SJSA1 (cell line): ENCODE data around the gene GABPB1. TPM values are rescaled to one million over a fixed set of nuclear protein-coding genes. Genes with fewer than 3 reads are reported as not detected.
A peak's percentile ranks its signal among the peaks of the same experiment; 100 is the strongest.

Source experiments
- DNase-seq, 2 experiments: peaks; one replicate each; pipeline ENCODE4 v3.0.0-alpha.2; 2015 to 2020; ENCODE audit warnings: low spot score in 2 of 2, low read depth in 1 of 2
- H3K27ac ChIP-seq: fragments of 250-450 bp; sonication (Bioruptor Pico); 2 replicates; pipeline ENCODE4 v1.5.1; 2020; ENCODE audit warnings: mild to moderate bottlenecking, moderate library complexity
- H3K27me3 ChIP-seq: fragments of 250-450 bp; sonication (Bioruptor Pico); replicated peaks from 2 replicates; pipeline ENCODE4 v1.5.1; 2020; ENCODE audit warnings: mild to moderate bottlenecking, moderate library complexity
- H3K36me3 ChIP-seq: fragments of 250-450 bp; sonication (Bioruptor Pico); 2 replicates; pipeline ENCODE4 v1.5.1; 2020; ENCODE audit warnings: mild to moderate bottlenecking
- H3K4me1 ChIP-seq: fragments of 250-450 bp; sonication (Bioruptor Pico); replicated peaks from 2 replicates; pipeline ENCODE4 v1.6.1; 2021; ENCODE audit warnings: mild to moderate bottlenecking
- H3K4me3 ChIP-seq: fragments of 250-450 bp; sonication (Bioruptor Pico); 2 replicates; pipeline ENCODE4 v1.5.1; 2020; ENCODE audit warnings: mild to moderate bottlenecking
- H3K9me3 ChIP-seq: fragments of 250-450 bp; sonication (Bioruptor Pico); replicated peaks from 2 replicates; pipeline ENCODE4 v1.5.1; 2020; ENCODE audit warnings: mild to moderate bottlenecking
- total RNA-seq: library from RNA; depleted of rRNA; stranded (reverse); fragments of >200 nt; shearing (Covaris generic); gene quantifications from 2 replicates; pipeline ENCODE4 v1.2.3, GENCODE V29; 2014

The GABPB1 gene
- total RNA-seq, 1 experiment from 2014 or later = 67.9 TPM

DNA sequence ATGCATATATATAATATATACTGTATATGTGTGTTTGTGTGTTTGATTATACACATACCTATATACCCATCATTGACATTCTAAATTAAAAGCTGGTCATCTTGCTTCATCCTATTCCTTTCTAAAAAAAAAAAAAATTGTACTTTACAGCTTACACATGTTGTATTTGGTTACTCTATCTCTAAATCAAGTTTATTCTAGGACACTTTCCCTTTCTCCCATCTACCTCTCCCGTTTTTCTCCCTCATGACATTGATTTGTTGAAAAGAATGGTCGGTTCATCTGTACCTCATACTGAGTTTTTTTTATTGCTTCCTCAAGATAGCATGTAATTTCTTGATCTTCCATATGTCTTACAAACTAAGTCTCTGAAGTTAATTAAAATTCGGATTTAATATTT, 26.9 kb downstream of the GABPB1 start:
- no peaks in the 10 kb centered on the region for H3K4me1 ChIP-seq
- DNase-seq = no peak

DNA sequence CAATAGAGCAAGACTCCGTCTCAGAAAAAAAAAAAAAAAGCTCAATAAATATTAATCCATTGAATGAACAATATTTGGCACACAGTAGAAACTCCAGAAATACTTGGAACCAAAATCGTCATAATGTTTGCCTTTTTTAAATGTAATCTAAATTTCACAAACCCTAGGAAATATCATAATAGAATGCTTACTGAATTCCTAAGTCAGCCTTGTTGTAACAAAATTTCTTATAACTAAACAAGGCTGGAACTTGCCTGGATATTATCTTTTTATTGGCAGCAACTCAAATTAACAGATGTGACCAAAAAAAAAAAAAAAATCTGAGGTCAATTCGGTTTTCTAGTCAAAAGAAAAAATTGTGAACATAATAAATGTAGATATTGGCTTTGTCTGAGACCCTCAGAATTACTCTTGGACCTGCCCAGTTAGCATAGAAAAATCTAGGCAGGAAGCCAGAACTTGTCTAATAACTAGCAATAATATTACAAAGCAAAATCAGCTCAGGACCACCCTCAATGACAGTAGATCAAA, 33.3 kb downstream of the GABPB1 start:
- no peak overlapping the region for H3K4me3 ChIP-seq
- no peak overlapping the region for H3K27ac ChIP-seq
- peaks cover 4% of the 10 kb centered on the region for H3K36me3 ChIP-seq
- H3K27me3 ChIP-seq = no peaks in the 10 kb centered on the region
- no peak for DNase-seq
- H3K4me1 ChIP-seq = no peaks in the 10 kb centered on the region
- no peaks in the 10 kb centered on the region for H3K9me3 ChIP-seq

More for the DNA sequence above, 26.9 kb downstream of the GABPB1 start:
- no peaks in the 10 kb centered on the region; the same call in 1 of the 2 replicates for H3K36me3 ChIP-seq
- H3K4me3 ChIP-seq = no peak overlapping the region
- H3K27ac ChIP-seq = no peak overlapping the region
- H3K9me3 ChIP-seq = no peaks in the 10 kb centered on the region
- no peaks in the 10 kb centered on the region for H3K27me3 ChIP-seq

DNA sequence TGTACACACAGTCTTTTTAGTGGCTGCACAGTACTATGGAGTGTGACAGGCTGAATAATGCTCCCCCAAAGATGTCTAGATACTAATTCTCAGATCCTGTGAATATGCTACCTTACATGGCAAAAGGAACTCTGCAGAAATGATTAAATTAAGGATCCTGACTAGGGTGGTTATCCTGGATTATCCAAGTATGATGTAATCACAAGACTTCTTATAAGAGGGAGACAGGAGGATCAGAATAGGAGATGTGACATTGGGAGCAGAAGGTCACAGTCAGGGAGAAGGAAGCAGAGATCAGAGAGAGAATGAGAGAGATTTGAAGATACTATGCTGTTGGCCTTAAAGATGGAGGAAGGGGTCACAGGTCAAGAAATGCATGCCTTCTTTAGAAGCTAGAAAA, 34.5 kb downstream of the GABPB1 start:
- Histone ChIP-seq H3K9me3 (no peaks in the 10 kb centered on the region), H3K27ac (no peak overlapping the region), H3K27me3 (no peaks in the 10 kb centered on the region), H3K36me3 (peaks cover 4% of the 10 kb centered on the region), H3K4me3 (no peak overlapping the region), H3K4me1 (no peaks in the 10 kb centered on the region)
- no peak for DNase-seq

DNA sequence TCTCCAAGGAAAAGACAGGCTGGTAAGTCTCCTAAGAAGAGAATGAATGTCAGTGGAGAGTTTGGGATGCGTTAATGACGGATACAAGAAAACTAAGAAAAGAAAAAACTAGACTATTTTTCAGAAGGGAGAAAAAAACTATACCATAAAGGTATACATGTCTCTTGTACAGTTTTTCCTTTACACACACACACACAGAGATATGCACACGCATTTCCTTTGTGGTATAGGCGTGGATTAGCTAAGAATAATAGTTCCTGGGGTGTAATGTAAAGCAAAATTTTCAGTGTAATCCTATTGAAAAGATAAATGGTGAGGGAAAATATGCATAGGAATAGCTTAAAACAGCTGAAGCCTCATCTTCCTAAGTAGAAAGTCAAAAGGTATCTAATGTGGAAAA, 36.3 kb downstream of the GABPB1 start:
- Histone ChIP-seq H3K4me1 (no peaks in the 10 kb centered on the region), H3K27ac (no peak overlapping the region), H3K9me3 (no peaks in the 10 kb centered on the region), H3K27me3 (no peaks in the 10 kb centered on the region), H3K4me3 (no peak overlapping the region), H3K36me3 (peaks cover 4% of the 10 kb centered on the region)
- DNase-seq = no peak

DNA sequence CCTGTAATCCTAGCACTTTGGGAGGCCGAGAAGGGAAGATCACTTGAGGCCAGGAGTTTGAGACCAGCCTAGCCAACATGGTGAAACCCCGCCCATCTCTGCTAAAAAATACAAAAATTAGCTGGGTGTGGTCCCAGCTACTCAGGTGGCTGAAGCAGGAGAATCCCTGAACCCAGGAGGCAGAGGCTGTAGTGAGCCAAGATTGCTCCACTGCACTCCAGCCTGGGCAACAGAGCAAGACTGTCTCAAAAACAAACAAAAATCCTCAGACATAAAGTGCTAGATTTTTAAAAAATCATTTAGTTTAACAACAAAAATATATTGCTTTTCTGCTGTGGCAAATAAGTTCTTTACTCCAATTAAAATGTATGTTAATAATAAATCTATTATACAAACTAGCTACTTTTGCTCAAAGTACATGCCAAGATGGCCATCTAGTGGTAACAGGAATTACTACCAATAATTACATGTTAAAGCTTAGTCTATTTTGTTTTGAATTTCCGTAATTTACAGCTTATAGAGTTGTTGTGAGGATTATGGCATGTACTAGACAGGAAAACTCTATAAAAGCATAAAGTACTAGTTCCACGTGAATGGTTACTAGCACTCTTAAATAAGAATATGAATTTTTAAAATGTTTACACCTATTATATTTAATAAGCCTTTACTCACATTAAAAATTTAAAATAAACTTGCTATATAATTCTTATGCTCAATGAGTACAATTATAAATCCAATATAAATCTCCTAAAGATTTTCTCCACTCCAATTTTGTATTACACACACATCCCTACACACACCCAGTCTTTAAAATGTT, 39.0 kb downstream of the GABPB1 start:
- H3K27me3 ChIP-seq = no peaks in the 10 kb centered on the region
- DNase-seq = peak in 1 of 2 experiments; percentile 21
- no peaks in the 10 kb centered on the region for H3K4me1 ChIP-seq
- H3K4me3 ChIP-seq = no peak overlapping the region
- no peak overlapping the region for H3K27ac ChIP-seq
- H3K9me3 ChIP-seq = no peaks in the 10 kb centered on the region
- H3K36me3 ChIP-seq = peaks cover 1% of the 10 kb centered on the region

DNA sequence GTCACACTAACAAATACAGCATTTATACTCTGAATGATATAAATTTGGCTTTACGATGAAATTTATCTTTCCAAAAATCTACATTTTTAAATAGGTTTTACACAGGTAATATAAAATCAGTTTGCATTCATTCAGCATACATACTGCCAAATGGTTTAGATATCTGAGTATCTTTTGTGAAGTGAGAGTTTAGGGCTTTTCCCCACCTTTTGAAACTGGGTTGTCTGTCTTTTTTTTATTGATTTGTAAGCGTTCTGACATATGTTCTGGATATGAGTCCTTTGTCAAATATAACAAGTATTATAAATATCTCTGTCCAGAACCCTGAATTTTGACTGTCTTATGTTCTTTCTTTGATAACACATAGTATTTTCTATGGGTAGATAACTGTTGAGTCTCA, 42.4 kb downstream of the GABPB1 start:
- no peak overlapping the region for H3K4me3 ChIP-seq
- no peaks in the 10 kb centered on the region; the same call in 1 of the 2 replicates for H3K9me3 ChIP-seq
- H3K36me3 ChIP-seq = peaks cover 8% of the 10 kb centered on the region; the same call in 1 of the 2 replicates
- DNase-seq = no peak
- no peak overlapping the region for H3K27ac ChIP-seq
- H3K27me3 ChIP-seq = no peaks in the 10 kb centered on the region
- no peaks in the 10 kb centered on the region for H3K4me1 ChIP-seq

DNA sequence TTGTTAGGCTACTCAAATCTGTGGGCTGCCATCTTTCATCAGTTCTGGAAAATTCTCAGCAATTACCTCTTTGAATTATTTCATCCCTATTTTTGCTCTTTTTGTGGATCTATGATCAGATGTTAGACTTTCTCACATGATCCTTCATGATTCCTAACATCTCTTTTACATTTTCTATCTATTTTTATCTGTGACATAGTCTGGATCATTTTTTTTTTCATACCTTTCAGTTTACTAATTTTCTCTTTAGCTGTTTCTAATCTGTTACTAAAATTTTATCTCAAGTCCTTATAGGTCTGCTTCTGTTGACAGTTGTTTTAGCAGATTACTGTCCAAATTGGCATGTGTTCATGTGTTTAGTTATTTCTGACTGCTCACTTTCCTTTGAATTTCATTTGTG, 47.2 kb downstream of the GABPB1 start:
- Histone ChIP-seq H3K9me3 (no peaks in the 10 kb centered on the region; the same call in 1 of the 2 replicates), H3K27me3 (no peaks in the 10 kb centered on the region), H3K4me1 (no peaks in the 10 kb centered on the region), H3K4me3 (no peak overlapping the region), H3K36me3 (peaks cover 16% of the 10 kb centered on the region; the same call in 1 of the 2 replicates), H3K27ac (no peak overlapping the region)
- DNase-seq = no peak

DNA sequence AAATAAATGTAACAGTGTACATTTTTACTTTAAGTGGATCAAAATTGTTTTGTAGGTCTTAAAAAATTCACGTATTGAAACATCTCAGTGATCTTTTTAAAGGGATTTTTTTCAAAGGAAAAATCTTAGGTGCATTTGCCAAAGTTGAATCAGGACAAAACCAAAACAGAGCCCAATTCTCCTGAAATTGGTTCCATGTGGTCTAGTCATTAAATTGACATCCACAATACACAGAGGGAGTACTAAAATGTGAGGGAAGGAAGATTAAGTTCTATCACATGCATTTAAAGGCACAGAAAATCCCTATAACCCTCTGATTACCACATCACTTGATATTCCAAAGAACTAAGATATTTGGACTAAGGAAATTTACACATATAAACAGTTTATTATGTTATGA, 50.2 kb downstream of the GABPB1 start:
- no peaks in the 10 kb centered on the region; the same call in 1 of the 2 replicates for H3K9me3 ChIP-seq
- H3K4me3 ChIP-seq = no peak overlapping the region
- no peak overlapping the region for H3K27ac ChIP-seq
- no peaks in the 10 kb centered on the region for H3K27me3 ChIP-seq
- no peaks in the 10 kb centered on the region for H3K4me1 ChIP-seq
- H3K36me3 ChIP-seq = peaks cover 35% of the 10 kb centered on the region
- no peak for DNase-seq

DNA sequence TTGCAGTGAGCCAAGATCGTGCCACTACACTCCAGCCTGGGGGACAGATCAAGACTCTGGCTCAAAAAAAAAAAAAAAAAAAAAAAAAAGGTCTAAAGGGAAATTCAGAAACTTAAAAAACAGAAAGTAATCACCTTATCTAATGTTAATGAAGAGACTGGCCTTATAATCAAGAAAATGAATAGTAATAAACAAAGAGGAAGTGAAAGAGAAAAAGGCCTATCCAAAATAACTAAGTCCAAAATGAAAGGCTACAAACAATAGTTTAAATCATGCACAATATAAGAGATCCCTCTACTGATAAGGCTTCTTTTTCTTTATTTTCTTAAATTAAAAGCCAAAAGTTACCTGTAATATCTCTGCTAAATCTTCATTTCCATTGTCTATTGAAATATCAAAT, 52.4 kb downstream of the GABPB1 start:
- H3K9me3 ChIP-seq = no peaks in the 10 kb centered on the region
- no peaks in the 10 kb centered on the region for H3K4me1 ChIP-seq
- H3K36me3 ChIP-seq = peaks cover 40% of the 10 kb centered on the region
- H3K4me3 ChIP-seq = no peak overlapping the region
- no peaks in the 10 kb centered on the region for H3K27me3 ChIP-seq
- no peak for DNase-seq
- no peak overlapping the region for H3K27ac ChIP-seq

DNA sequence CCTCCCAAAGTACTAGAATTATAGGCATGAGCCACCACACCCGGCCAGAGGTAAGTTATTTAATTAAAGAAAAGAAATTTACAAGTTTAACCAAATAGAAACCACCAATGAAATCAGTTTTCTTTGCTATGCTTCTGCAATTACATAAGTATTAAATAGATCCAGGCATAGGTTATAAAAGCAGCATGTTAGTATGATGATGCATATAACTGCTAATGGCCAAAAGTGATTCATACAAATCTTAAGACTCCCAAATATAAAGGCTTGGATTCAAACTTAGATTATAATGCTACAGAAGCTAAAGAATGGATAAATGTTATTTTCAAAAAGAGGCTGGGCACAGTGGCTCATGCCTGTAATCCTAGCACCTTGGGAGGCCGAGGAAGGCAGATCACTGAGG, 56.7 kb downstream of the GABPB1 start:
- Histone ChIP-seq H3K4me1 (no peaks in the 10 kb centered on the region), H3K36me3 (peaks cover 52% of the 10 kb centered on the region), H3K9me3 (no peaks in the 10 kb centered on the region), H3K27me3 (no peaks in the 10 kb centered on the region), H3K27ac (no peak overlapping the region), H3K4me3 (no peak overlapping the region)
- no peak for DNase-seq

DNA sequence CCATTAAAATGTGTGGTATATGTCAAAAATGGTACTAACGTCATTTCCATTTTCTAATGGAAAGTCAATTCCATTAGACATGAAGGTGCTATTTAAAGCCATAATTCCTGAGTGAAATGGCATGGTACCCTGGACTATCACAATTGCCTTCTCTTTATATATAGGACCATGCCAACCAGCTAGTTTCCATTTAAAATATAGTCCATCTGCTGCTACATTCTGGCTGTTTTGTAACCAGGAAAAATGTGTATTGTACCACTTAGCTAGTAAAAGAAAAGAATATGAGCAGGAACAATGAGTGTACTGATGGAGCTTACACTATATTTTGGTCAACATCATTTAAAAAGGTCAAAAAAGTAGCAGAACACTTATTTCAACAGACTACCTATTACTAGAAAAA, 59.0 kb downstream of the GABPB1 start:
- H3K27me3 ChIP-seq = no peaks in the 10 kb centered on the region
- DNase-seq = no peak
- no peak overlapping the region for H3K4me3 ChIP-seq
- H3K4me1 ChIP-seq = no peaks in the 10 kb centered on the region
- H3K9me3 ChIP-seq = no peaks in the 10 kb centered on the region
- H3K27ac ChIP-seq = no peak overlapping the region
- H3K36me3 ChIP-seq = peaks cover 44% of the 10 kb centered on the region

DNA sequence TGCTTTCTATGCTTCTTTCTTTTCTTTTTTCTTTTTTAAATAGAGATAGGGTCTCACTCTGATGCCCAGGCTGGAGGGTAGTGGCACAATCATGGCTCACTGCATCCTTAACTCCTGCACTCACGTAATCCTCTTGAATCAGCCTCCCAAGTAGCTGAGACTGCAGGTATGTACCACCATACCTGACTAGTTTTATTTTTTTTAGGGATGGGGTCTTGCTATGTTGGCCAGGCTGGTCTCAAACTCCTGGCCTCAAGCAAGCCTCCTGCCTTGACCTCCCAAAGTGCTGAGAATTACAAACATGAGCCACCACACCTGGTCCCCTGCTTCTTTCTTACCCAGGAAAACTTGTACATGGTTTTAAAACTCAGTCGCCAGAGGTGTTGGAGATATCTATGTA, 65.2 kb downstream of the GABPB1 start:
- Histone ChIP-seq H3K4me1 (no peaks in the 10 kb centered on the region), H3K27ac (no peak overlapping the region), H3K9me3 (no peaks in the 10 kb centered on the region), H3K36me3 (peaks cover 39% of the 10 kb centered on the region), H3K4me3 (no peak overlapping the region), H3K27me3 (no peaks in the 10 kb centered on the region)
- DNase-seq = no peak

DNA sequence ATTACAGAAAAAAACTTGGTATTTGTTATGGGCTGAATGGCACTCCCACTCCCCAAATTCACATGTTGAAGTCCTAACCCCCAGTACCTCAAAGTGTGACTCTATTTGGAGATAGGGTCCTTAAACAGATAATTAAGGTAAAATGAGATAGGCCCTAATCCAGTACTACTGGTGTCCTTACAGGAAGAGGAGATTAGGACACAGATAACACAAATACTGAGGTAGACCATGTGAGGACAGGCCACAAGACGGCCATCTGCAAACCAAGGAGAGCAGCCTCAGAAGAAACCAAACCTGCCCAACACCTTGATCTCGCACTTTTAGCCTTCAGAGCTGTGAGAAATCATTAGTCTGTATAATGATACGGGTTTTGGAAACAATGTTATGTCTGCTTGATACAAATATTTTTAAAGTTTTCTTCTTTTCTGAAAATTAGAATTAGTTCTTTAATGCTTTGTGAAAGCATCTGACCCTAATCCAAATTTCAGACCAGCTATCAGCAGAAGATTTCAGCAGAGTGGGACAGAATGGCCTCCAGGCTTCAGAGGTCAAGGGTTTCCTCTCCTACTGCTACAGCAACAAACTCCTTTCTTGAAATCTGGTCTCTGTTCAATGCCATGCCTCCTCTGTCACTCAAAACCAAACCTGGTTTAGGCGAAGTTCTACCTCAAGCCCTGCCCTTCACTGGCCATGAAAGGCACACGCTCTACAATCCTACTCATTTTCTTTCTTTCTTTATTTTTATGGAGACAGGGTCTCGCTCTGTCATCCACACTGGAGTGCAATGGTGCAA, 67.5 kb downstream of the GABPB1 start:
- Histone ChIP-seq H3K4me1 (no peaks in the 10 kb centered on the region), H3K9me3 (no peaks in the 10 kb centered on the region), H3K27me3 (no peaks in the 10 kb centered on the region), H3K4me3 (no peak overlapping the region), H3K27ac (no peak overlapping the region), H3K36me3 (peaks cover 40% of the 10 kb centered on the region)
- no peak for DNase-seq

DNA sequence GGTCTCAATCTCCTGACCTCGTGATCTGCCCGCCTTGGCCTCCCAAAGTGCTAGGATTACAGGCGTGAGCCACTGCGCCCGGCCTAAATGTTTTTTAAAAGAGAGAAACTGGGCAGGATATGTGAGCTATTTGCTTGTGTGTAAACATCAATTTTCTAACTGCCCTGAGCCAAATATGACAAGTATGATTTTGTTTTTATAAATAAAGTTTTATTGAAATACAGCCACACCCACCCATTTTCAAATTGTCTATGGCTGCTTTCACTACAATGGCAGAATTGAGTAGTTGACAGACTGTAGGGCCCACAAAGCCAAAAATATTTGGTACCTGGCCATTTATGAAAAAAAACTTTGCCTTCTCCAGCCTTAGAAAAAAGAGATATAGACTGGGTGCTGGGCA, 73.6 kb downstream of the GABPB1 start:
- Histone ChIP-seq H3K36me3 (peaks cover 13% of the 10 kb centered on the region), H3K4me3 (no peak overlapping the region), H3K27ac (no peak overlapping the region), H3K9me3 (no peaks in the 10 kb centered on the region), H3K4me1 (no peaks in the 10 kb centered on the region), H3K27me3 (no peaks in the 10 kb centered on the region)
- DNase-seq = no peak
